ENCODE results near the gene SURF1.

- no peak for TF ChIP-seq CTCF (IDR thresholded peaks at IDR 0.05)
- no peak for TF ChIP-seq POLR2A (IDR thresholded peaks at IDR 0.05)
These were observed 44.0 kb upstream of the SURF1 start for GRCh38 chr9:133400292-133400691.
